Uterus (tissue), 4 donors: ENCODE results near the gene SRXN1. TPM values are rescaled to one million over a fixed set of nuclear protein-coding genes. Genes with fewer than 3 reads are reported as not detected.
"Not testable (repeated sequence)": the region's sequence is repeated elsewhere in the genome, so short reads cannot be mapped to it uniquely, and the experiment has no call there.

Source experiments
- DNase-seq, 2 donors: peaks; one replicate each; pipeline ENCODE4 v3.0.0-alpha.2; 2019 to 2020
- H3K27ac ChIP-seq, 2 donors: fragments of 200-600 bp; sonication (generic); 1 replicate in 1 of 2; 2 replicates in 1 of 2; pipeline ENCODE4 v1.5.1; 2016 to 2018
- H3K27me3 ChIP-seq, 2 donors: fragments of 200-600 bp; sonication (generic); one replicate each; pipeline ENCODE4 v1.5.1; 2018 to 2019; ENCODE audit warnings: control low read depth in 1 of 2
- H3K36me3 ChIP-seq, 2 donors: fragments of 200-600 bp; sonication (generic); one replicate each; pipeline ENCODE4 v1.5.1; 2019; ENCODE audit warnings: control low read depth in 1 of 2
- H3K4me1 ChIP-seq, 2 donors: fragments of 200-600 bp; sonication (generic); one replicate each; pipeline ENCODE4 v1.5.1; 2018 to 2019; ENCODE audit warnings: control low read depth in 1 of 2
- H3K4me3 ChIP-seq, 2 donors: fragments of 200-600 bp; sonication (generic); 1 replicate in 1 of 2; 2 replicates in 1 of 2; pipeline ENCODE4 v1.5.1; 2018 to 2019; ENCODE audit warnings: mild to moderate bottlenecking in 1 of 2
- H3K9me3 ChIP-seq, 2 donors: fragments of 200-600 bp; sonication (generic); one replicate each; pipeline ENCODE4 v1.5.1; 2019; ENCODE audit warnings: control low read depth in 1 of 2
- CTCF ChIP-seq, 4 experiments: fragments of 200-600 bp in 2 of 4; fragments of 450-650 bp in 2 of 4; sonication (generic) in 2 of 4; IDR thresholded peaks; one replicate each; pipeline ENCODE4 v1.5.1; 2016 to 2019; ENCODE audit warnings: antibody characterized with exemption in 4 of 4, mild to moderate bottlenecking in 2 of 4, moderate library complexity in 1 of 4
- POLR2A ChIP-seq, 2 donors: fragments of 450-650 bp; IDR thresholded peaks; one replicate each; pipeline ENCODE4 v1.6.1; 2016; ENCODE audit warnings: antibody characterized with exemption in 2 of 2, mild to moderate bottlenecking in 1 of 2, moderate library complexity in 1 of 2
- intact Hi-C: fragments of 100-400 bp; cut with DNase I; formaldehyde crosslinking; loops from one replicate; pipeline ENCODE4 v1.15.1; 2023; ENCODE audit warnings: low total_unique reads
- total RNA-seq, 4 donors: library from RNA; depleted of rRNA in 3 of 4; stranded (reverse); fragments of >200 nt in 3 of 4; gene quantifications; one replicate each; pipeline versions ENCODE4 v1.1.0 to v1.2.4, GENCODE V29; 2014 to 2023
- donor health status: DM: yes; HTN: yes; CAD: no.

The SRXN1 gene
- total RNA-seq, 4 donors from 2014 or later, result 6.1 to 33.2 (median 16.6) TPM

DNA sequence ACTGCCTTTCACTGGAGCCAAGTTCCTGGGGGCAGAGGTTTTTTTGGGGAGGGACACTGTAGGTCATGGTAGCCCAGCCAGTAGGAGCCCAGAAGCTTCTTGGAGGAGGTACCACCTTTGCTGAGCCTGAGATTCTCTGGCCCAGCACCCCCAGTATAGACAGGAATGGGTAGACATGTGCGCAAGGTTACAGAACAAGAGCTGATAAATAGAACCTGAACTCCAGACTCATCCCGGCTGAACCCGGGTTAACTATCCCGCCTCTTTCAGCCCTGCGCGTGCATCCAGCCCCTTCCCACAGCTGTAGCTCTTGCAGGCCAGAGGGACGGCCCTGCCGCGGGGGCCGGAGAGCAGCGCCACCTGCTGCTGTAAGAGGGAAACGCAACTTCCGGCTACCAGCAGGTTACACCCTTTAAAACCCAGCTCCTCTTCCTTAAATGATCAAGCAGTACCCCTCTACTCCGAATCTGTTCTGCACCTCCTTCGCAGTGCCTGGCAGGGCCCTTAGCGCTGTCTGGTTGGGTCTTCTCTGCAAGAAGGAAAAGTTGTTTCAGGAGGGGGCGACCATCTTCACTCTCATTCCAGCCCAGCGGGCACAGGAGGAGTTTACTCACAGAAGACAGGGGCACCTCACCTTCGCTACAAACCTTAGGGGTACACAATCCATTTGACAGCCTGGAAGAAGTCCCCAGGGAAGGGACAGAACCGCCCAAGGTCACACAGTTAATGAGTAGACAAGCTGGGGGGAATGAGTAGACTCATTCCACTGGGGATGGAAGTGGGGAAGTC, 7.5 kb downstream of the SRXN1 start:
- no peak overlapping the region for H3K4me3 ChIP-seq
- no peak for TF ChIP-seq POLR2A (IDR thresholded peaks at IDR 0.05)
- peak; percentile 79 to 93 (median 86) for TF ChIP-seq CTCF (IDR thresholded peaks at IDR 0.05)
- DNase-seq, result peak; percentile 38 to 59
- no peaks in the 10 kb centered on the region for H3K36me3 ChIP-seq
- intact Hi-C loops, result loop anchor here (5.0 kb wide), 1 partner anchor 88 kb away; no protein-coding TSS in a partner anchor
- H3K9me3 ChIP-seq, result no peaks in the 10 kb centered on the region
- H3K27ac ChIP-seq, result no peak overlapping the region
- H3K4me1 ChIP-seq, result no peaks in the 10 kb centered on the region
- H3K27me3 ChIP-seq, result no peaks in the 10 kb centered on the region

DNA sequence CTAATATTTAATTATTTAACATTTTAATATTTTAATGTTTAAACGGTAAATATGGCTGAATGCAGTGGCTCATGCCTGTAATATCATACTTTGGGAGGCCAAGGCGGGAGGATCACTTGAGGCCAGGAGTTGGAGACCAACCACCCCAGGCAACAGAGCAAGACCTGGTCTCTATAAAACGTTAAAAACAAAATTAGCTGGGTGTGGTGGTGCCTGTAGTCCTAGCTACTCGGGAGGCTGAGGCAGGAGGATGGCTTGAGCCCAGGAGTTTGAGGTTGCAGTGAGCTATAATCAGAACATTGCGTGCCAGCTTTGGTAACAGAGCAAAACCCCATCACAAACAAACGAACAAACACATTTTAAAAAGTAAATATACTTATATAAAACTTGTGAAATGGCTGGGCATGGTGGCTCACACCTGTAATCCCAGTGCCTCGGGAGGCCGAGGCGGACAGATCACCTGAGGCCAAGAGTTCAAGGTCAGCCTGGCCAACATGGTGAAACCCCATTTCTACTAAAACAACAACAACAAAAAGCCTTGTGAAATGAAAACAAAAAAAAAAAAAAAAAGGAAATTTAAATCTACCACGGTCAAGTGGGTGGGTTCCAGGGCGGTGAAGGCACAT, 8.2 kb downstream of the SRXN1 start:
- Histone ChIP-seq H3K9me3 (no peaks in the 10 kb centered on the region), H3K4me1 (no peaks in the 10 kb centered on the region), H3K27me3 (no peaks in the 10 kb centered on the region), H3K36me3 (no peaks in the 10 kb centered on the region), H3K4me3 (no peak overlapping the region), H3K27ac (no peak overlapping the region)
- no peak for DNase-seq
- intact Hi-C loops, result loop anchor here (5.0 kb wide), 1 partner anchor 88 kb away; no protein-coding TSS in a partner anchor
- TF ChIP-seq CTCF (IDR thresholded peaks at IDR 0.05), result no peak
- no peak for TF ChIP-seq POLR2A (IDR thresholded peaks at IDR 0.05)

- no peaks in the 10 kb centered on the region for H3K36me3 ChIP-seq
- DNase-seq, result peak in 1 of 2 donors; percentile 25
- peak overlapping the region in 1 of 2 donors; percentile 35 for H3K4me3 ChIP-seq
- H3K4me1 ChIP-seq, result no peaks in the 10 kb centered on the region
- TF ChIP-seq POLR2A (IDR thresholded peaks at IDR 0.05), result no peak
- no peak for TF ChIP-seq CTCF (IDR thresholded peaks at IDR 0.05)
- peak overlapping the region; percentile 8 to 60 for H3K27ac ChIP-seq
- intact Hi-C loops, result no loop called here
- no peaks in the 10 kb centered on the region for H3K9me3 ChIP-seq
- no peaks in the 10 kb centered on the region for H3K27me3 ChIP-seq
These were observed 10.4 kb downstream of the SRXN1 start for GRCh38 chr20:642398-643174.

DNA sequence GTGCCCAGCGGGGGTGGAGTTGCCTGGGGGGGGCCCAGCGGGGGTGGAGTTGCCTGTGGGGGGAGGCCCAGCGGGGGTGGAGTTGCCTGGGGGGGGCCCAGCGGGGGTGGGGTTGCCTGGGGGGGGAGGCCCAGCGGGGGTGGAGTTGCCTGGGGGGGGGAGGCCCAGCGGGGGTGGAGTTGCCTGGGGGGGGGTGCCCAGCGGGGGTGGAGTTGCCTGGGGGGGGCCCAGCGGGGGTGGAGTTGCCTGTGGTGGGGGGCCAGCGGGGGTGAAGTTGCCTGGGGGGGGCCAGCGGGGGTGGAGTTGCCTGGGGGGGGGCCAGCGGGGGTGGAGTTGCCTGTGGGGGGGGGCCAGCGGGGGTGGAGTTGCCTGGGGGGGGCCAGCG, 11.0 kb downstream of the SRXN1 start:
- H3K9me3 ChIP-seq, DNase-seq, H3K27me3 ChIP-seq, H3K27ac ChIP-seq, H3K36me3 ChIP-seq, H3K4me1 ChIP-seq, intact Hi-C loops: not testable (repeated sequence)
- H3K4me3 ChIP-seq, result peak overlapping the region in 1 of 2 donors; percentile 35

DNA sequence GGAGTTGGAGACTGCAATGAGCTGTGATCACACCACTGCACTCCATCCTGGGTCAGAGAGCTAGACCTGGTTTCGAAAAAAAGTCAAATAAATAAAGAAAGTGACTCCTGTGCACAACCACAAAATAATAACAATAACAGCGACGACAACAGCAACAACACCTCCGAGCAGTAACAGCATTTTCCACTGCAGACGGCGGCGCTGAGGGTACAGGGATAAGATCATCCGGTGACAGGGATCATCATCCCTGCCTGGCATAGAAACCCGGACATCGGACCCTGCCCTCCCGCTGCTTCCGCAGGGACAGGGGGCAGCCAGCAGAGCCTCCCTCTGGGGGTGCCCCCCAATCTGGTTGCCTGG, 11.5 kb downstream of the SRXN1 start:
- Histone ChIP-seq H3K4me1 (no peaks in the 10 kb centered on the region), H3K36me3 (no peaks in the 10 kb centered on the region), H3K27me3 (no peaks in the 10 kb centered on the region), H3K9me3 (no peaks in the 10 kb centered on the region), H3K27ac (no peak overlapping the region), H3K4me3 (no peak overlapping the region)
- intact Hi-C loops, result no loop called here
- TF ChIP-seq POLR2A (IDR thresholded peaks at IDR 0.05) (no peak), CTCF (IDR thresholded peaks at IDR 0.05) (no peak)
- no peak for DNase-seq
